ENCODE measurements around the gene MED12L.

GRCh38 chr3:151305775-151306151 is 220.3 kb downstream of the MED12L start:
- no peak for TF ChIP-seq CTCF (IDR thresholded peaks at IDR 0.05)
- no peak for TF ChIP-seq POLR2A (IDR thresholded peaks at IDR 0.05)

All from Peyer's patch (tissue), 4 donors.